ENCODE measurements around the gene CHST9.

Gene CHST9

GRCh38 chr18:27081701-27082100, 103.4 kb downstream of the CHST9 start:
- no peak for DNase-seq

GRCh38 chr18:27075828-27076227, 109.3 kb downstream of the CHST9 start:
- no peak for DNase-seq

- no peak for DNase-seq
Measured at GRCh38 chr18:27073404-27073830, 111.7 kb downstream of the CHST9 start.

- no peak for DNase-seq
Measured at GRCh38 chr18:27064673-27065072, 120.4 kb downstream of the CHST9 start.

GRCh38 chr18:27062802-27063201, 122.3 kb downstream of the CHST9 start:
- no peak for DNase-seq

GRCh38 chr18:27061488-27062095, 123.5 kb downstream of the CHST9 start:
- no peak for DNase-seq

GRCh38 chr18:27057519-27058234, 127.4 kb downstream of the CHST9 start:
- DNase-seq: no peak

GRCh38 chr18:27054926-27055325, 130.2 kb downstream of the CHST9 start:
- no peak for DNase-seq

- DNase-seq: no peak
Measured at GRCh38 chr18:27049969-27050368, 135.1 kb downstream of the CHST9 start.

GRCh38 chr18:27045342-27045741, 139.8 kb downstream of the CHST9 start:
- no peak for DNase-seq

- DNase-seq: no peak
Measured at GRCh38 chr18:27042177-27042576, 142.9 kb downstream of the CHST9 start.

GRCh38 chr18:27040796-27041195, 144.3 kb downstream of the CHST9 start:
- DNase-seq: no peak

GRCh38 chr18:27033722-27034121, 151.4 kb downstream of the CHST9 start:
- DNase-seq: no peak

GRCh38 chr18:27030421-27030820, 154.7 kb downstream of the CHST9 start:
- no peak for DNase-seq

GRCh38 chr18:27022477-27022876, 162.6 kb downstream of the CHST9 start:
- DNase-seq: no peak

- DNase-seq: peak; percentile 24
Measured at GRCh38 chr18:27017901-27018500, 167.1 kb downstream of the CHST9 start.

- DNase-seq: no peak
Measured at GRCh38 chr18:27014841-27015240, 170.3 kb downstream of the CHST9 start.

GRCh38 chr18:27010784-27011183, 174.3 kb downstream of the CHST9 start:
- no peak for DNase-seq

GRCh38 chr18:27009293-27009692, 175.8 kb downstream of the CHST9 start:
- DNase-seq: no peak

GRCh38 chr18:27008575-27008974, 176.5 kb downstream of the CHST9 start:
- DNase-seq: no peak

GRCh38 chr18:27007880-27008279, 177.2 kb downstream of the CHST9 start:
- no peak for DNase-seq

- no peak for DNase-seq
Measured at GRCh38 chr18:27005589-27005988, 179.5 kb downstream of the CHST9 start.

GRCh38 chr18:27004056-27004829, 180.9 kb downstream of the CHST9 start:
- DNase-seq: peak; percentile 15

GRCh38 chr18:26999797-27000196, 185.3 kb downstream of the CHST9 start:
- no peak for DNase-seq

All from NCI-H1694 treated with DMSO at 0.1 percent for 48 hours (cell line).